ENCODE data around the gene MYO1F.

DNA sequence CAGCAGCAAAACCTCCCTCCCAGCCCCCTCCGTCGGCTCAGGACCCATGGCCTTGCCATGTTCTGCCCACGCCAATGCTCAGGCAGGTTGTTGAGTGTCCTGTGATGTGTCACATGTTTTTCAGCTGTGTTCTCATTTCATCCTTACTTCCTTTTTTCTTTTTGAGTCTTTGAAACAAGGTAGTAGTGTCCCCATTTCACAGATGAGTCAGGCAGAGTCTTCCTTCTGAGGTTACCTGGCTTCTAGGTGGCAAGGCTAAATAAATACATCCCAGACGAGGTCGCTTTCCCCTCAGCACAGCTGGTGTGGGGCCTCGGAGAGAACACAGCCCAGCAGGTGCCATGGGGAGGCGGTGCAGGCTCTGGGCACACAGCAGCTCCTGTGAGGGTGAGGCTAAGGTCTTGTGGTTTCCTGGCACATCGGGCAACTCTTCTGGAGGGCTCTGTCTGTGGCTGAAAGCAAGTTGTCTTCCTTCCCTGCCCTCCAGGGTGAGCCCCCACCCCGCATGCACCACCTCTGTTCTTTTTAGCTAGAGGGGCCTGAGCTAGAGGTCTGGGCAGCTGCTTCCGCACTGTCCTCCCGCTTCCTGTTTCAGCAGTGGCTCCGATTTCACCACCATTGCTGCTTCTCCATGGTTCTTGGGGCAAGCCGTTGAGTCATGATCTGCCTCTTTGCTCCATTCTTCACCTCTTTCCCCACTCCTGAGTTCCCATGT lies 89.9 kb downstream of the MYO1F start:
- TF ChIP-seq MXI1 (IDR thresholded peaks at IDR 0.05; ENCODE audit: low read depth, low read length) = no peak
- TF ChIP-seq SIN3A (IDR thresholded peaks at IDR 0.05; ENCODE audit: low read depth, low read length) = no peak
- no peak for TF ChIP-seq MTA2 (IDR thresholded peaks at IDR 0.05; ENCODE audit: low read depth)
- no peak for TF ChIP-seq E2F4 (IDR thresholded peaks at IDR 0.05; ENCODE audit: low read depth, low read length)
- no peak for TF ChIP-seq EZH2 (IDR thresholded peaks at IDR 0.05; ENCODE audit: borderline replicate concordance, control insufficient read depth, low read depth, low read length)
- TF ChIP-seq CTCF (IDR thresholded peaks at IDR 0.05 in 2 of 3, conservative IDR thresholded peaks at IDR 0.05 in 1 of 3; ENCODE audit: control insufficient read depth in 2 of 3, extremely low read depth in 1 of 3, insufficient read depth in 1 of 3, low read depth in 3 of 3, low read length in 3 of 3) = no peak
